Inflammatory macrophage treated with lipopolysaccharide for 4 hours (primary cell): Measurements from ENCODE around the gene ISOC1.

Experiments used
- DNase-seq: peaks from one replicate; pipeline ENCODE4 v3.0.0-alpha.2; 2020

The ISOC1 gene

GRCh38 chr5:129094087-129094923 is at the start of gene ISOC1:
TSS of gene ISOC1 (plus strand) at chr5:129094749. CDS start at chr5:129094767, 18 bp downstream.
- peak; percentile 90 for DNase-seq

GRCh38 chr5:129046151-129046550 is 48.4 kb upstream of the ISOC1 start:
- no peak for DNase-seq

GRCh38 chr5:129048509-129048908 is 46.0 kb upstream of the ISOC1 start:
- DNase-seq, result no peak

DNA sequence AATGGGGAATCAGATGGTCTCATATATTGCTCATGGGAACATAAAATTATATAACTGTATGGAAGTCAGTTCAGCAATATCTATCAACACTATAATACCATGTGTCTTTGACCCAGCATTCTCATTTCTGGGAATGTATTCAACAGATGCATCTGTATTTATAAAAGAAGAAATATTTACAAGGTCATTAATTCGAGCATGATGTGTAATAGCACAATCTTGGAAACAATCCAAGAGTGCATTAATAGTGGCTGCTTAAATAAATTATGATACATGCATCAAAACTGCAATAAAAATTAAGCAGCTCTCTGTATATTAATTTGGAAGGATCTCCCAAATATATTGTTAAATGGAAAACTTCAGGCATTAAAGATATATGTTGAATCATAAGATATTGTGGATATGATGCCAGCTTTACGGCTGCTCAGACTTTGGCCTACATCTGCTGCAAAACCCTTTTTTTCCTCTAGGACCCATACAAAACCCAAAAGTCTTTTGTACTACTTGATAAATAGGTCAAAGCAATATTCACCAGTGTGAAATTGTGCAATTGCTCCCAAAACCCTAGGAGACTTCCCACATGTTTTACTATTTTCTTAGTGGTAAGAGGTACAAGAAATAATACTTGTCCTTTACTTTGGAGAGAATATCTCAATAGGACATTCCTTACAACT is 45.3 kb upstream of the ISOC1 start:
- no peak for DNase-seq

GRCh38 chr5:129051283-129051682 is 43.3 kb upstream of the ISOC1 start:
- DNase-seq, result no peak

DNA sequence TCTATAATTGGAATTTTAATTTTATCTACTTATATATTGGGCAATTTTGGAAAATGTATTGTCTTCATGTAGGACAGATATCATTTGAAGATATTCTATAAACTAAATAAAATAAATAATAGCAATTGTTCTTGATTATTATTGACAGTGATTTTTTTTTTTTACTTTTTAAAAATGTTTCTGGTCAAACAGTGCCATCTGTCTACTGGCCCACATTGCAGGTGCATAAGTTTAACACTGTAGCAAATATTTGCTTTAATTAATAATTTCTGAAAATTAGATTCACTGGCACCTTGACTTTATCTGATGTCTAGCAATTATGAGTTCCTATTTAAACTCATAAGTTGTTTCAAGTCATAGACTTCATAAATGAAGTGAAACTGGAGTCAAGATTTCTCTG is 41.1 kb upstream of the ISOC1 start:
- no peak for DNase-seq

DNA sequence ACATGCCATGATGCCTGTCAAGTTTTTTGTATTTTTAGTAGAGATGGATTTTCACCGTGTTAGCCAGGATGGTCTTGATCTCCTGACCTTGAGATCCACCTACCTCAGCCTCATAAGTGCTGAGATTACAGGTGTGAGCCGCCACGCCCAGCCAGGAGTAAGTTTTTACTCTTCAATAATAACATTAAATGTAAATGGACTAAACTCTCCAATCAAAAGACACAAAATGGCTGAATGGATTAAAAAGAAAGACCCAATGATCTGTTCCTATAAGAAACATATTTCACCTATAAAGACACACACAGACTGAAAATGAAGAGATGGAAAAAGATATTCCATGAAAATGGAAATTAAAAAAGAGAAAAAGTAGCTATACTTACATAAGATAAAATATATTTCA is 37.2 kb upstream of the ISOC1 start:
- DNase-seq, result no peak

- DNase-seq, result no peak
Measured at GRCh38 chr5:129061849-129062248, 32.7 kb upstream of the ISOC1 start.

GRCh38 chr5:129063483-129064113 is 31.0 kb upstream of the ISOC1 start:
- no peak for DNase-seq

GRCh38 chr5:129065721-129066120 is 28.8 kb upstream of the ISOC1 start:
- no peak for DNase-seq

DNA sequence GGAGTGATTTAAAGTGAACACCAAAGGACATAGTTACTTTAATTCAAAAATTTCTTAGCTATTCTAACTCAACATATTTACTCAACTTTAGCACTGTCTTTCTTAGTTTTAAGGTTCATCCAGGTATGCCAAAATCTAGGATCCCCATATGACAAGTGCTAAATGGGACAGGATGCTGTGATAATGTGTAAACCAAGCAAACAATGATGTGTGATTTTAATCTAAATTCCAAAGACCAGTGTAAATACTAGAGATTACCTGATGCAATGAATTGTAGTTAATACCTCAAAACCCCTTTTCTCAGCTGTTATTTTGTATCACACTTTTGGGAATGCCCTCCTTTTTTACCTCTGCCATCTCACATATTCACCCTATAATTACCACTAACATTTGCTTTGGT is 26.8 kb upstream of the ISOC1 start:
- DNase-seq, result no peak

- no peak for DNase-seq
Measured at GRCh38 chr5:129069292-129069691, 25.3 kb upstream of the ISOC1 start.

DNA sequence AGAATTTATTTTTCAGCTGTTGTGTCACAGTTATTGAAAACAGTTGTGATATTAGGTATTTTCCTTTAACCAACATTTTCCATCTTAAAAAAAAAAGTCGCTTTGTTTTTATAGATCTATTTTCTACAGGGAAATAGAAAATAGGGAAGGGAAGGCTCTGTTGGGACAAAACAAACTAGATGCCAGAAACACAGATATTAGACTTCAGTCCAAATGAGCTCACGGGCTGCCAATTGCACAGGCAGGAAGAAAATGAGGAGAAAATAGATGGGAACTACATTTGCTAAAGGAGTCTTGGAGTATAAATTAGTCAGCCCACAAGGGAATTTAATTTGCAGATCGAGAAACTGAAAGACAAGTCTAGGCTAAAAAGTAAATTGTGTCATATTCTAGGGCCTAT is 21.4 kb upstream of the ISOC1 start:
- DNase-seq, result no peak

- no peak for DNase-seq
Measured at GRCh38 chr5:129074903-129075302, 19.6 kb upstream of the ISOC1 start.

GRCh38 chr5:129077433-129078075 is 17.0 kb upstream of the ISOC1 start:
- no peak for DNase-seq

- DNase-seq, result no peak
Measured at GRCh38 chr5:129078247-129078646, 16.3 kb upstream of the ISOC1 start.

DNA sequence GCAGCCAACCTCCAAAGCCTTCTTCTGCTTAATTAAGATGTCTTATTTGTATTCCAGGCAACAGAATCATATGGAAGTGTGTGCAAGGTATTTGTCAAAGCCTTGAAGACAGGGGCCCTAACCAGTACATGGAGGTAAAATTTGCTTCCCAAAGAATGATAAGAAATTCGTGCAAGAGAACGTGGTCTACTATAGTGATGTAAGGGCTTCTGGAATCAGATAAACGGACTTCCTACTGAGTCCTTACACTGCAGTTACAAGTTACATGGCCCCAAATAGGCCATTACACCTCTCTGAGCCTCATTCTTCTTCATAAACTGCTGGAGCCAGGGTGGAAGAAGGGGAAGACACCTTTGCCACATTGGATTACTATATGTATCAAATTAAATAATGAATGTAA is 15.9 kb upstream of the ISOC1 start:
- no peak for DNase-seq

DNA sequence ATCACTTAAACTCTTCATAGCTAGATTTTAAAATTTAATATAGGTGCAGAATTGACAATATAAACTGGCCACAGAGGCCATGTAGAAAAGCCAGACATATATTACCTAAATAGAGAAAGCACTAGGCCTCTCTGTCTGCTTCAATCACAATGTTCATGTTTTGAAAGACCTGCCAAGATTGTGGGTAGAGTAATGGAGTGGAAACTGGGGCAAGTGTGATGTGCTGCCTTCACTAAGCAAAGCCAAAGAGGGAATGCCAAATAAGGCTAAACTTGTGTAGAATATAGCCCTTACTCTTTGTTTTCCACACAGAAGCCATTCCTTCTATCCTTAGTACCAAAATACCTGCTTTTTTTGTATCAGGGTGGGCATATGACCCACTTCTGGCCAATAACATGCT is 15.1 kb upstream of the ISOC1 start:
- no peak for DNase-seq

DNA sequence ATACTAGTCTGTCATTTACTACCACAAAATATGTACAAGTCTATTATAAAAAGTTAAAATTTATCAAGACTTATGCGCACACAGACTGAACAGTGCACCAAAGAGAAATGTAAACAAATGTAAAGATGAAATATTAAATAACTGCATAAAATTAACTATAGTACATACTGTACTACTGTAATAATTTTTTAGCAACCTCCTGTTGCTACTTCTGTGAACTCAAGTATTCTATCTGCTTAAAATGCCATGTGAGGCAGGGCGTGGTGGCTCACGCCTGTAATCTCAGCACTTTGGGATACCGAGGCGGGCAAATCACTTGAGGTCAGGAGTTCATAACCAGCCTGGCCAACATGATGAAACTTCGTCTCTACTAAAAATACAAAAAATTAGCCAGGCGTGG is 13.8 kb upstream of the ISOC1 start:
- no peak for DNase-seq

- no peak for DNase-seq
Measured at GRCh38 chr5:129082225-129083136, 12.1 kb upstream of the ISOC1 start.

DNA sequence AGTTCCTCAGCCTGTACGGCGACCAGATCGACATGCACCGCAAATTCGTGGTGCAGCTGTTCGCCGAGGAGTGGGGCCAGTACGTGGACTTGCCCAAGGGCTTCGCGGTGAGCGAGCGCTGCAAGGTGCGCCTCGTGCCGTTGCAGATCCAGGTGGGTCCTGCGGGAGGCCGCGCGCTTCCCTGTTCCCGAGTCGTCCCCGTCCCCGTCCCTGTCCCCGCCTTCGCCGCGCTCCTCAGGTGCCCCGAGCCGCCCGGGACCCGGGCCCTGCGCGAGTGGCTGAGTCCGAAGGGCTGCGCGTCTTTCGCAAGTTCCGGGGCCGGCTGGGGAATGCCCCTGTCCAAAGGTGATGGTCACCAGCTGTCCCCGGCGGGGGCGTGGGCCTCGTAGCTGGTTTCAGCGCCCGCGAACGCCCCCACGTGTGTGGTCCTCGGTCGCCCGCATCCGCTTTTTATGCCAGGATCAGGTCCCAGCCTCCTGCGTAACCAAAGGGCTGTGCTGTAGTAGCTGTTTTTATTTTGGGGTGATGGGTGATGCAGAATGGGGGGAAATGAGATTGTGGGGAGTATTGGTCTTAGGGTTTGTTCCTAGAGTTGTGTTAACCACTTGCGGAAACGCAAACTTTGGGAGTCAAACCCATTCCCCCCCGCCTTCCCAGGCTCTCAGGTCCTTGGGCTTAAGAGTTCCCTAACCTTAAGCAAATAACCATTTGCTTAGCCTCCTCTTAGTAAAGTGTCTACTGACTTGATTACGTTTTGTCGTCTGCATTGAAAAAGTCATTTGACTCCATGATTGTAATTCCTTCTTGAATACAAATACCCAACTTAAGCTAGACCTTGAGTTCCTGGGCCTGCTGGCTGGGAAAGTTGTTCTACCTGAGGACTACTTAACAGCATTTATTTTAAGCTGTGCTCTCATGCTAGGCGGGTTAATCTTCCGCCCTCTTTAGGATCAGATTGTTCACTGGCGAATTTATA is 663 bp downstream of the ISOC1 start:
- peak; percentile 74 for DNase-seq
